ENCODE data around the gene ITPKC. TPM values are rescaled to one million over a fixed set of nuclear protein-coding genes. Genes with fewer than 3 reads are reported as not detected.
A peak's percentile ranks its signal among the peaks of the same experiment; 100 is the strongest.

The ITPKC gene
- total RNA-seq, 1 donor from 2014 or later, result 6.5 TPM

GRCh38 chr19:40700083-40700482 is 16.8 kb upstream of the ITPKC start:
- Histone ChIP-seq H4K20me1 (ENCODE audit: low read depth) (no peaks in the 10 kb centered on the region), H3K27ac (no peak overlapping the region), H3K4me3 (no peak overlapping the region), H3K9ac (no peak overlapping the region), H3K4me2 (no peak overlapping the region), H3K79me2 (ENCODE audit: low read depth) (no peaks in the 10 kb centered on the region), H3K36me3 (no peaks in the 10 kb centered on the region), H3K9me3 (ENCODE audit: low read depth) (no peaks in the 10 kb centered on the region), H2AFZ (replicated peaks) (no peak overlapping the region), H3K27me3 (no peaks in the 10 kb centered on the region), H3F3A (ENCODE audit: low read depth) (no peaks in the 10 kb centered on the region), H3K4me1 (no peaks in the 10 kb centered on the region)
- peaks cover 2% of the 10 kb centered on the region for H3K27me3 Mint-ChIP-seq (ENCODE audit: insufficient read depth, low read depth)
- H3K36me3 Mint-ChIP-seq, result peaks cover 27% of the 10 kb centered on the region
- no peak for DNase-seq (ENCODE audit: low spot score)
- TF ChIP-seq EZH2 (IDR thresholded peaks at IDR 0.05) (no peak), EZH2phosphoT487 (IDR thresholded peaks at IDR 0.05) (no peak)
- TF ChIP-seq, protein P1, sequence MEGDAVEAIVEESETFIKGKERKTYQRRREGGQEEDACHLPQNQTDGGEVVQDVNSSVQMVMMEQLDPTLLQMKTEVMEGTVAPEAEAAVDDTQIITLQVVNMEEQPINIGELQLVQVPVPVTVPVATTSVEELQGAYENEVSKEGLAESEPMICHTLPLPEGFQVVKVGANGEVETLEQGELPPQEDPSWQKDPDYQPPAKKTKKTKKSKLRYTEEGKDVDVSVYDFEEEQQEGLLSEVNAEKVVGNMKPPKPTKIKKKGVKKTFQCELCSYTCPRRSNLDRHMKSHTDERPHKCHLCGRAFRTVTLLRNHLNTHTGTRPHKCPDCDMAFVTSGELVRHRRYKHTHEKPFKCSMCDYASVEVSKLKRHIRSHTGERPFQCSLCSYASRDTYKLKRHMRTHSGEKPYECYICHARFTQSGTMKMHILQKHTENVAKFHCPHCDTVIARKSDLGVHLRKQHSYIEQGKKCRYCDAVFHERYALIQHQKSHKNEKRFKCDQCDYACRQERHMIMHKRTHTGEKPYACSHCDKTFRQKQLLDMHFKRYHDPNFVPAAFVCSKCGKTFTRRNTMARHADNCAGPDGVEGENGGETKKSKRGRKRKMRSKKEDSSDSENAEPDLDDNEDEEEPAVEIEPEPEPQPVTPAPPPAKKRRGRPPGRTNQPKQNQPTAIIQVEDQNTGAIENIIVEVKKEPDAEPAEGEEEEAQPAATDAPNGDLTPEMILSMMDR (IDR thresholded peaks at IDR 0.05), result no peak
- H3K27ac Mint-ChIP-seq, result no peak overlapping the region
- peaks cover 8% of the 10 kb centered on the region for H3K4me1 Mint-ChIP-seq
- no peaks in the 10 kb centered on the region for H3K9me3 Mint-ChIP-seq
- no peak overlapping the region for H3K4me3 Mint-ChIP-seq

GRCh38 chr19:40701758-40702157 is 15.2 kb upstream of the ITPKC start:
- no peak overlapping the region for H3K4me3 ChIP-seq

GRCh38 chr19:40702337-40703012 is 14.4 kb upstream of the ITPKC start:
- peak overlapping the region; percentile 4 for H3K4me3 Mint-ChIP-seq
- peak overlapping the region; percentile 89 for H3K27ac Mint-ChIP-seq

More at GRCh38 chr19:40701758-40702157, 15.2 kb upstream of the ITPKC start:
- H3K9me3 ChIP-seq (ENCODE audit: low read depth), result no peaks in the 10 kb centered on the region
- H3K4me2 ChIP-seq, result no peak overlapping the region
- no peak for DNase-seq (ENCODE audit: low spot score)
- Mint-ChIP-seq H3K36me3 (peaks cover 28% of the 10 kb centered on the region), H3K4me3 (no peak overlapping the region), H3K27me3 (ENCODE audit: insufficient read depth, low read depth) (peaks cover 2% of the 10 kb centered on the region), H3K4me1 (peaks cover 8% of the 10 kb centered on the region), H3K9me3 (no peaks in the 10 kb centered on the region), H3K27ac (no peak overlapping the region)
- no peaks in the 10 kb centered on the region for H3K4me1 ChIP-seq
- no peak overlapping the region for H3K27ac ChIP-seq
- no peaks in the 10 kb centered on the region for H3K36me3 ChIP-seq
- H3K79me2 ChIP-seq (ENCODE audit: low read depth), result no peaks in the 10 kb centered on the region
- H2AFZ ChIP-seq (replicated peaks), result no peak overlapping the region
- no peaks in the 10 kb centered on the region for H3K27me3 ChIP-seq
- TF ChIP-seq EZH2 (IDR thresholded peaks at IDR 0.05) (no peak), EZH2phosphoT487 (IDR thresholded peaks at IDR 0.05) (no peak)
- TF ChIP-seq, protein P1 (IDR thresholded peaks at IDR 0.05), result no peak
- no peaks in the 10 kb centered on the region for H4K20me1 ChIP-seq (ENCODE audit: low read depth)
- H3F3A ChIP-seq (ENCODE audit: low read depth), result no peaks in the 10 kb centered on the region
- no peak overlapping the region for H3K9ac ChIP-seq

More at GRCh38 chr19:40702337-40703012, 14.4 kb upstream of the ITPKC start:
- Histone ChIP-seq H3K9me3 (ENCODE audit: low read depth) (no peaks in the 10 kb centered on the region), H3K9ac (peak overlapping the region; percentile 62), H3K4me1 (no peaks in the 10 kb centered on the region), H3K27me3 (no peaks in the 10 kb centered on the region), H3F3A (ENCODE audit: low read depth) (no peaks in the 10 kb centered on the region), H3K36me3 (no peaks in the 10 kb centered on the region), H3K27ac (no peak overlapping the region), H4K20me1 (ENCODE audit: low read depth) (no peaks in the 10 kb centered on the region), H3K4me2 (no peak overlapping the region), H2AFZ (replicated peaks) (no peak overlapping the region), H3K79me2 (ENCODE audit: low read depth) (no peaks in the 10 kb centered on the region), H3K4me3 (no peak overlapping the region)
- Mint-ChIP-seq H3K36me3 (peaks cover 27% of the 10 kb centered on the region), H3K4me1 (peaks cover 8% of the 10 kb centered on the region), H3K27me3 (ENCODE audit: insufficient read depth, low read depth) (peaks cover 2% of the 10 kb centered on the region), H3K9me3 (no peaks in the 10 kb centered on the region)
- peak; percentile 70 for DNase-seq (ENCODE audit: low spot score)
- no peak for TF ChIP-seq EZH2phosphoT487 (IDR thresholded peaks at IDR 0.05)
- TF ChIP-seq, protein P1 (IDR thresholded peaks at IDR 0.05), result peak; percentile 53

Data from neural progenitor cell (in vitro differentiated cells).